HCT116 (cell line): ENCODE measurements around the gene THSD1. TPM values are rescaled to one million over a fixed set of nuclear protein-coding genes. Genes with fewer than 3 reads are reported as not detected.

Experiments
- ATAC-seq: fragments of 200-7000 bp; cut with Tn5 transposase; 2 replicates; pipeline ENCODE4 v1.9.1; 2020; ENCODE audit warnings: mild to moderate bottlenecking, moderate library complexity
- BruUV-seq: library from RNA; stranded (reverse); fragments of 400-500 nt; replicated peaks from 2 replicates; lab custom pipeline; 2021; lab: Mats Ljungman, UMichigan
- CTCF ChIA-PET: fragments of 300-600 bp; sonication (Branson Sonifier 250); formaldehyde crosslinking; loops from one replicate; lab custom pipeline; 2021; ENCODE audit warnings: antibody characterized with exemption; lab: Charles Lee
- POLR2A ChIA-PET: fragments of 300-600, 350-600 bp; sonication (Branson Sonifier 250); formaldehyde crosslinking; loops from one replicate; lab custom pipeline; 2021; ENCODE audit warnings: antibody characterized with exemption; lab: Charles Lee
- RAD21 ChIA-PET, 2 experiments: fragments of 300-600 bp; sonication (Branson Sonifier 250); formaldehyde crosslinking; loops; one replicate each; lab custom pipeline; 2023; ENCODE audit warnings: low total read pairs in 2 of 2; ENCODE audit not compliant: uncharacterized antibody in 2 of 2, unreplicated experiment in 2 of 2, low non-redundant PET in 1 of 2; lab: Charles Lee
- DNase-seq: peaks from one replicate; pipeline ENCODE4 v3.0.0-alpha.2; 2010; ENCODE audit warnings: low read depth, low spot score
- H2AFZ ChIP-seq: fragments of 200-600 bp; shearing (Covaris generic), sonication (generic); 2 replicates; pipeline ENCODE4 v1.6.1; 2017; ENCODE audit warnings: low read depth, mixed run types, mixed read lengths, antibody characterized with exemption, low read length; ENCODE audit not compliant: poor library complexity, severe bottlenecking
- H3K27ac ChIP-seq: 2 replicates; pipeline ENCODE4 v1.5.1; 2012; ENCODE audit warnings: low read depth, low read length
- H3K27me3 ChIP-seq: fragments of 200-600 bp; sonication (generic); 2 replicates; pipeline ENCODE4 v1.6.1; 2016; ENCODE audit warnings: mixed run types, low read length, mixed read lengths; ENCODE audit not compliant: insufficient read depth
- H3K36me3 ChIP-seq, 2 experiments: fragments of 200-500 bp in 1 of 2; fragments of 200-600 bp in 1 of 2; sonication (Bioruptor generic) in 1 of 2; sonication (generic) in 1 of 2; 2 replicates each; pipeline versions ENCODE4 v1.5.1 to v1.6.1; 2014 to 2016; ENCODE audit warnings: low read length in 2 of 2, inconsistent platforms in 1 of 2, mixed read lengths in 1 of 2, mixed run types in 1 of 2; ENCODE audit not compliant: insufficient read depth in 2 of 2, control insufficient read depth in 1 of 2
- H3K4me1 ChIP-seq, 2 experiments: fragments of 200-600 bp in 1 of 2; sonication (generic) in 1 of 2; 2 replicates each; pipeline versions ENCODE4 v1.5.1 to v1.6.1; 2012 to 2017; ENCODE audit warnings: low read length in 2 of 2, inconsistent platforms in 1 of 2, mild to moderate bottlenecking in 1 of 2, mixed read lengths in 1 of 2, mixed run types in 1 of 2, moderate library complexity in 1 of 2; ENCODE audit not compliant: insufficient read depth in 2 of 2, control insufficient read depth in 1 of 2
- H3K4me2 ChIP-seq: fragments of 200-600 bp; sonication (generic); 2 replicates; pipeline ENCODE4 v1.6.1; 2017; ENCODE audit warnings: mixed run types, low read length, mixed read lengths
- H3K4me3 ChIP-seq, 2 experiments: fragments of 200-600 bp in 1 of 2; sonication (generic) in 1 of 2; replicated peaks in 1 of 2; 2 replicates each; pipeline ENCODE4 v1.5.1; 2011 to 2016; ENCODE audit warnings: low read length in 2 of 2, control low read depth in 1 of 2, low read depth in 1 of 2, mild to moderate bottlenecking in 1 of 2, mixed read lengths in 1 of 2, mixed run types in 1 of 2
- H3K79me2 ChIP-seq: fragments of 200-600 bp; sonication (generic); 2 replicates; pipeline ENCODE4 v1.6.1; 2017; ENCODE audit warnings: mild to moderate bottlenecking, mixed run types, low read length, moderate library complexity, mixed read lengths; ENCODE audit not compliant: insufficient read depth
- H3K9ac ChIP-seq: fragments of 200-600 bp; sonication (generic); 2 replicates; pipeline ENCODE4 v1.6.1; 2016; ENCODE audit warnings: low read length, mixed read lengths
- H3K9me2 ChIP-seq: fragments of 200-600 bp; sonication (generic), shearing (Covaris generic); 2 replicates; pipeline ENCODE4 v1.6.1; 2017; ENCODE audit warnings: mixed run types, mild to moderate bottlenecking, moderate library complexity; ENCODE audit not compliant: insufficient read depth
- H3K9me3 ChIP-seq, 2 experiments: fragments of 200-500 bp in 1 of 2; fragments of 200-600 bp in 1 of 2; sonication (Bioruptor generic) in 1 of 2; sonication (generic) in 1 of 2; 2 replicates each; pipeline ENCODE4 v1.6.1; 2014 to 2017; ENCODE audit warnings: low read length in 2 of 2, mixed read lengths in 2 of 2, inconsistent platforms in 1 of 2, low read depth in 1 of 2, mild to moderate bottlenecking in 1 of 2, mixed run types in 1 of 2, moderate library complexity in 1 of 2; ENCODE audit not compliant: control insufficient read depth in 1 of 2, insufficient read depth in 1 of 2
- H4K20me1 ChIP-seq: fragments of 200-600 bp; sonication (generic), shearing (Covaris generic); 2 replicates; pipeline ENCODE4 v1.6.1; 2017; ENCODE audit warnings: mixed run types, mild to moderate bottlenecking, moderate library complexity; ENCODE audit not compliant: insufficient read depth
- CBX3 ChIP-seq: IDR thresholded peaks from 2 replicates; pipeline ENCODE4 v1.6.1; 2012; ENCODE audit warnings: low read depth
- CEBPB ChIP-seq: IDR thresholded peaks from 2 replicates; pipeline ENCODE4 v1.6.1; 2012; ENCODE audit warnings: low read depth
- ELF1 ChIP-seq: IDR thresholded peaks from 2 replicates; pipeline ENCODE4 v1.6.1; 2012; ENCODE audit warnings: low read depth, borderline replicate concordance
- EZH2 ChIP-seq: fragments of 200-600 bp; sonication (generic); IDR thresholded peaks from 2 replicates; pipeline ENCODE4 v1.6.1; 2017; ENCODE audit warnings: antibody characterized with exemption, mixed run types
- FOSL1 ChIP-seq: IDR thresholded peaks from 2 replicates; pipeline ENCODE4 v1.6.1; 2012; ENCODE audit warnings: low read depth
- JUND ChIP-seq: IDR thresholded peaks from 2 replicates; pipeline ENCODE4 v1.6.1; 2012
- POLR2A ChIP-seq: IDR thresholded peaks from 2 replicates; pipeline ENCODE4 v1.7.0; 2011; ENCODE audit warnings: borderline replicate concordance; ENCODE audit not compliant: insufficient read depth, insufficient read length; ENCODE audit errors: extremely low read depth
- RAD21 ChIP-seq: IDR thresholded peaks from 2 replicates; pipeline ENCODE4 v1.6.1; 2012; ENCODE audit warnings: low read depth, mild to moderate bottlenecking
- SP1 ChIP-seq: IDR thresholded peaks from 2 replicates; pipeline ENCODE4 v1.6.1; 2012; ENCODE audit warnings: low read depth
- SRF ChIP-seq: IDR thresholded peaks from 2 replicates; pipeline ENCODE4 v1.6.1; 2012; ENCODE audit warnings: low read depth
- TCF7L2 ChIP-seq: IDR thresholded peaks from 2 replicates; pipeline ENCODE4 v1.7.0; 2011; ENCODE audit warnings: borderline replicate concordance, inconsistent platforms; ENCODE audit not compliant: insufficient read depth, insufficient read length; ENCODE audit errors: extremely low read depth
- YY1 ChIP-seq: IDR thresholded peaks from 2 replicates; pipeline ENCODE4 v1.6.1; 2011; ENCODE audit warnings: low read length, low read depth, moderate library complexity, mild to moderate bottlenecking; ENCODE audit not compliant: insufficient replicate concordance; ENCODE audit errors: extremely low read depth
- ZFX ChIP-seq: fragments of 450-650 bp; IDR thresholded peaks from 2 replicates; pipeline ENCODE4 v1.6.1; 2017
- ZNF274 ChIP-seq: fragments of 200-500 bp; sonication (Bioruptor generic); IDR thresholded peaks from 2 replicates; pipeline ENCODE4 v1.6.1; 2014; ENCODE audit warnings: mild to moderate bottlenecking, low read depth, low read length, inconsistent platforms
- intact Hi-C: fragments of 100-400 bp; cut with micrococcal nuclease; formaldehyde crosslinking; loops from 2 replicates; pipeline ENCODE4 v1.10.0; 2022
- total RNA-seq: library from RNA; stranded (reverse); gene quantifications from one replicate; pipeline ENCODE4 v1.2.1, GENCODE V29; 2021; ENCODE audit not compliant: unreplicated experiment
- TF ChIP-seq, protein P1 (sequence below), 3 experiments: fragments of 200-600 bp in 1 of 3; sonication (generic) in 1 of 3; IDR thresholded peaks in 2 of 3; conservative IDR thresholded peaks in 1 of 3; 2 replicates each; pipeline ENCODE4 v1.5.1; 2012 to 2017; ENCODE audit warnings: low read depth in 2 of 3, low read length in 2 of 3, antibody characterized with exemption in 1 of 3, borderline replicate concordance in 1 of 3, control low read depth in 1 of 3, mild to moderate bottlenecking in 1 of 3, mixed read lengths in 1 of 3, mixed run types in 1 of 3, moderate library complexity in 1 of 3; ENCODE audit not compliant: insufficient read depth in 1 of 3
- TF ChIP-seq, protein P2 (sequence below): IDR thresholded peaks from 2 replicates; pipeline ENCODE4 v1.6.1; 2011; ENCODE audit warnings: mild to moderate bottlenecking, low read length, moderate library complexity; ENCODE audit not compliant: insufficient replicate concordance; ENCODE audit errors: extremely low read depth
- TF ChIP-seq, protein P3 (sequence below): IDR thresholded peaks from 2 replicates; pipeline ENCODE4 v1.6.1; 2012

THSD1 gene
- total RNA-seq, 1 experiment from 2014 or later: 0.76 TPM

DNA sequence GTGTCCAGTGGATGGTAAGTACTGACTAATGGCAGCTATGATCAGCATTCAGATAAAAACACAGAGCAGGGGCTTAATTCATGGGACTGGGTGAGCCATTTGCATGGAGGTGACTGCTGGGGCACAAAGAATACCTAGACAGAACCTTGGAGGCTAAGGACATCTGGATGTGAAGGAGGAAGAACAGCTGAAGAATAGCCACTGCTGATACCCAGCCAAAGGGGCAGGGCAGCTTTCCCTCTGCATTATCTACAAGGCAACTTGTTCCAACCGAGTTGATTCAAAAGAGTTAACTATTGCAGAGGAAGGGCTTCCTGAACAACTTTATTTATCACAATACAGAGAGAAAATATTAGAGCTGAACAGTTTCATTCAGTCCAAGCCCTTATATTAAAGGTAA lies 13.1 kb upstream of the THSD1 start (continued):
- no peak for TF ChIP-seq FOSL1
- no peak for TF ChIP-seq ZFX
- TF ChIP-seq, protein P1, sequence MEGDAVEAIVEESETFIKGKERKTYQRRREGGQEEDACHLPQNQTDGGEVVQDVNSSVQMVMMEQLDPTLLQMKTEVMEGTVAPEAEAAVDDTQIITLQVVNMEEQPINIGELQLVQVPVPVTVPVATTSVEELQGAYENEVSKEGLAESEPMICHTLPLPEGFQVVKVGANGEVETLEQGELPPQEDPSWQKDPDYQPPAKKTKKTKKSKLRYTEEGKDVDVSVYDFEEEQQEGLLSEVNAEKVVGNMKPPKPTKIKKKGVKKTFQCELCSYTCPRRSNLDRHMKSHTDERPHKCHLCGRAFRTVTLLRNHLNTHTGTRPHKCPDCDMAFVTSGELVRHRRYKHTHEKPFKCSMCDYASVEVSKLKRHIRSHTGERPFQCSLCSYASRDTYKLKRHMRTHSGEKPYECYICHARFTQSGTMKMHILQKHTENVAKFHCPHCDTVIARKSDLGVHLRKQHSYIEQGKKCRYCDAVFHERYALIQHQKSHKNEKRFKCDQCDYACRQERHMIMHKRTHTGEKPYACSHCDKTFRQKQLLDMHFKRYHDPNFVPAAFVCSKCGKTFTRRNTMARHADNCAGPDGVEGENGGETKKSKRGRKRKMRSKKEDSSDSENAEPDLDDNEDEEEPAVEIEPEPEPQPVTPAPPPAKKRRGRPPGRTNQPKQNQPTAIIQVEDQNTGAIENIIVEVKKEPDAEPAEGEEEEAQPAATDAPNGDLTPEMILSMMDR (IDR thresholded peaks at IDR 0.05 in 2 of 3, conservative IDR thresholded peaks at IDR 0.05 in 1 of 3; ENCODE audit: borderline replicate concordance in 1 of 3, insufficient read depth in 1 of 3, low read depth in 2 of 3, low read length in 2 of 3): no peak
- no peak for TF ChIP-seq ZNF274
- no peak for TF ChIP-seq CBX3
- TF ChIP-seq JUND: no peak

DNA sequence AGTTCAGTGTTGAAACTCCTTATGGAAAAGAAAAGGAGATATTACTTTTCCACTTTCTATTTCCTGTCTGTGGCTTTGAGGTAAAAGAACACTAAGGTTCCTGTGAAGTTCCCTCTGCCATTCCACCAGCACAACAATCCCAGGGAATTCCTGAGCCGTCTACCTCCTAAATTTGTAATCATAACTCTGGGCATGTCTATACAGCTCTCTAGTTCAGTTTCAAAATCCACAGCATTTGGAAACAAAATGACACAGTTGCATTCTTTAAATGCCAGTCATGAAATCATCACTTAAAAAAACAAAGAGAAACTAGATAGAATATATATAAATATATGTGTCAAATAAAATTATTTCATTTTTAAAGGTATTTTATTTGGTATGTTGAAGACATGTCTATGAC lies 9.0 kb upstream of the THSD1 start:
- no peak overlapping the region for H3K27ac ChIP-seq
- no peak overlapping the region for H3K4me2 ChIP-seq
- BruUV-seq: no TSS peak
- no peaks in the 10 kb centered on the region for H3K9me2 ChIP-seq
- no peak for DNase-seq
- ChIA-PET RAD21 (no interaction called here), POLR2A (no interaction called here), CTCF (no interaction called here)
- H3K9ac ChIP-seq: no peak overlapping the region
- intact Hi-C loops: no loop called here
- peaks cover 12 to 22% of the 10 kb centered on the region in 2 experiments; a peak in 3 of 4 replicates for H3K36me3 ChIP-seq
- no peaks in the 10 kb centered on the region for H3K9me3 ChIP-seq
- H2AFZ ChIP-seq: no peak overlapping the region
- no peaks in the 10 kb centered on the region for H3K79me2 ChIP-seq
- H3K4me1 ChIP-seq: peaks cover 0 to 11% of the 10 kb centered on the region in 2 experiments; a peak in 2 of 4 replicates
- H3K27me3 ChIP-seq: no peaks in the 10 kb centered on the region
- H4K20me1 ChIP-seq: no peaks in the 10 kb centered on the region
- H3K4me3 ChIP-seq: no peak overlapping the region
- ATAC-seq: no peak
- TF ChIP-seq, protein P1 (IDR thresholded peaks at IDR 0.05 in 2 of 3, conservative IDR thresholded peaks at IDR 0.05 in 1 of 3; ENCODE audit: borderline replicate concordance in 1 of 3, insufficient read depth in 1 of 3, low read depth in 2 of 3, low read length in 2 of 3): no peak
- TF ChIP-seq CBX3 (no peak), YY1 (no peak), JUND (no peak), RAD21 (no peak), ZFX (no peak), ZNF274 (no peak), POLR2A (no peak), TCF7L2 (no peak), CEBPB (no peak), FOSL1 (no peak), SRF (no peak), EZH2 (no peak), SP1 (no peak), ELF1 (no peak)
- TF ChIP-seq, protein P2, sequence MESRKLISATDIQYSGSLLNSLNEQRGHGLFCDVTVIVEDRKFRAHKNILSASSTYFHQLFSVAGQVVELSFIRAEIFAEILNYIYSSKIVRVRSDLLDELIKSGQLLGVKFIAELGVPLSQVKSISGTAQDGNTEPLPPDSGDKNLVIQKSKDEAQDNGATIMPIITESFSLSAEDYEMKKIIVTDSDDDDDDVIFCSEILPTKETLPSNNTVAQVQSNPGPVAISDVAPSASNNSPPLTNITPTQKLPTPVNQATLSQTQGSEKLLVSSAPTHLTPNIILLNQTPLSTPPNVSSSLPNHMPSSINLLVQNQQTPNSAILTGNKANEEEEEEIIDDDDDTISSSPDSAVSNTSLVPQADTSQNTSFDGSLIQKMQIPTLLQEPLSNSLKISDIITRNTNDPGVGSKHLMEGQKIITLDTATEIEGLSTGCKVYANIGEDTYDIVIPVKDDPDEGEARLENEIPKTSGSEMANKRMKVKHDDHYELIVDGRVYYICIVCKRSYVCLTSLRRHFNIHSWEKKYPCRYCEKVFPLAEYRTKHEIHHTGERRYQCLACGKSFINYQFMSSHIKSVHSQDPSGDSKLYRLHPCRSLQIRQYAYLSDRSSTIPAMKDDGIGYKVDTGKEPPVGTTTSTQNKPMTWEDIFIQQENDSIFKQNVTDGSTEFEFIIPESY: no peak
- TF ChIP-seq, protein P3, sequence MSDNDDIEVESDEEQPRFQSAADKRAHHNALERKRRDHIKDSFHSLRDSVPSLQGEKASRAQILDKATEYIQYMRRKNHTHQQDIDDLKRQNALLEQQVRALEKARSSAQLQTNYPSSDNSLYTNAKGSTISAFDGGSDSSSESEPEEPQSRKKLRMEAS: no peak
